PC-3 (cell line): ENCODE results near the gene PCDHGA7.

Source experiments
- EZH2 ChIP-seq: fragments of 300-600 bp; sonication (generic); IDR thresholded peaks from one replicate; pipeline ENCODE4 v1.6.1; 2017; ENCODE audit warnings: antibody characterized with exemption, mild to moderate bottlenecking, low read length; ENCODE audit not compliant: unreplicated experiment
- EZH2phosphoT487 ChIP-seq: fragments of 300-600 bp; sonication (generic); IDR thresholded peaks from 2 replicates; pipeline ENCODE4 v1.6.1; 2018; ENCODE audit warnings: mild to moderate bottlenecking, antibody characterized with exemption, low read length, borderline replicate concordance
- TF ChIP-seq, protein P1 (sequence below): fragments of 300-600 bp; sonication (generic); conservative IDR thresholded peaks from 2 replicates; pipeline ENCODE4 v1.5.1; 2017; ENCODE audit warnings: antibody characterized with exemption, low read depth, mild to moderate bottlenecking, low read length

DNA sequence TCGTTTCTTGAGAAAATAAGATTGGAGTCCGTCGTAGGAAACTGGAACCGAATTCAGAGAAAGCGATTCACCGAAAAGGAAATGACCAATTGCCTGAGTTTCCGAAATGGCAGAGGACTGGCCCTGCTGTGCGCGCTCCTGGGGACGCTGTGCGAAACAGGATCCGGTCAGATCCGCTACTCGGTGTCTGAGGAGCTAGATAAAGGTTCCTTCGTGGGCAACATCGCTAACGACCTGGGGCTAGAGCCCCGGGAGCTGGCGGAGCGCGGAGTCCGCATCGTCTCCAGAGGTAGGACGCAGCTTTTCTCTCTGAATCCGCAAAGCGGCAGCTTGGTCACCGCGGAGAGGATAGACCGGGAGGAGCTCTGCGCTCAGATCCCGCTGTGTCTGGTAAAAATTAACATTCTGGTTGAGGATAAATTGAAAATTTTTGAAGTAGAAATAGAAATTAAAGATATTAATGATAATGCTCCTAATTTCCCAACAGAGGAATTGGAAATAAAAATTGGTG is 38.5 kb upstream of the PCDHGA7 start:
- TF ChIP-seq, protein P1, sequence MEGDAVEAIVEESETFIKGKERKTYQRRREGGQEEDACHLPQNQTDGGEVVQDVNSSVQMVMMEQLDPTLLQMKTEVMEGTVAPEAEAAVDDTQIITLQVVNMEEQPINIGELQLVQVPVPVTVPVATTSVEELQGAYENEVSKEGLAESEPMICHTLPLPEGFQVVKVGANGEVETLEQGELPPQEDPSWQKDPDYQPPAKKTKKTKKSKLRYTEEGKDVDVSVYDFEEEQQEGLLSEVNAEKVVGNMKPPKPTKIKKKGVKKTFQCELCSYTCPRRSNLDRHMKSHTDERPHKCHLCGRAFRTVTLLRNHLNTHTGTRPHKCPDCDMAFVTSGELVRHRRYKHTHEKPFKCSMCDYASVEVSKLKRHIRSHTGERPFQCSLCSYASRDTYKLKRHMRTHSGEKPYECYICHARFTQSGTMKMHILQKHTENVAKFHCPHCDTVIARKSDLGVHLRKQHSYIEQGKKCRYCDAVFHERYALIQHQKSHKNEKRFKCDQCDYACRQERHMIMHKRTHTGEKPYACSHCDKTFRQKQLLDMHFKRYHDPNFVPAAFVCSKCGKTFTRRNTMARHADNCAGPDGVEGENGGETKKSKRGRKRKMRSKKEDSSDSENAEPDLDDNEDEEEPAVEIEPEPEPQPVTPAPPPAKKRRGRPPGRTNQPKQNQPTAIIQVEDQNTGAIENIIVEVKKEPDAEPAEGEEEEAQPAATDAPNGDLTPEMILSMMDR, result no peak
- TF ChIP-seq EZH2 (no peak), EZH2phosphoT487 (no peak)
